Measurements from ENCODE around the gene EAF2.

DNA sequence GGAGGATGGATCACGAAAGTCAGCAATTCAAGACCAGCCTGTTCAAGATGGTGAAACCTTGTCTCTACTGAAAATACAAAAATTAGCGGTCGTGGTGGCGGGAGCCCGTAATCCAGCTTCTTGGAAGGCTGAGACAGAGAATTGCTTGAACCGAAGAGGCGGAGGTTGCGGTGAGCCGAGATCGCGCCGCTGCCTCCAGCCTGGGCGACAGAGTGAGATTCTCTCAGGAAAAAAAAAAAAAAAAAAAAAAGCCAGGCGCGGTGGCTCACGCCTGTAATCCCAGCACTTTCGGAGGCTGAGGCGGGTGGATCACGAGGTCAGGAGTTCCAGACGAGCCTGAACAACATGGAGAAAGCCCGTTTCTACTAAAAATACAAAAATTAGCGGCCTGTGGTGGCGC, 5.0 kb downstream of the EAF2 start:
- no peak for TF ChIP-seq RAD21 (IDR thresholded peaks at IDR 0.05; ENCODE audit: low read depth)
- no peak for TF ChIP-seq CTCF (IDR thresholded peaks at IDR 0.05 in 2 of 3, conservative IDR thresholded peaks at IDR 0.05 in 1 of 3; ENCODE audit: borderline replicate concordance in 1 of 3, insufficient read depth in 1 of 3, low read depth in 2 of 3, low read length in 2 of 3)
- TF ChIP-seq EZH2phosphoT487 (IDR thresholded peaks at IDR 0.05; ENCODE audit: borderline replicate concordance): no peak
- TF ChIP-seq EZH2 (IDR thresholded peaks at IDR 0.05): no peak
